ENCODE measurements around the gene HIBCH.

HIBCH gene

GRCh38 chr2:190188289-190188688, 131.3 kb downstream of the HIBCH start:
- DNase-seq (ENCODE audit: low spot score) = no peak

GRCh38 chr2:190186238-190186637, 133.4 kb downstream of the HIBCH start:
- no peak for DNase-seq (ENCODE audit: low spot score)

- no peak for DNase-seq (ENCODE audit: low spot score)
Observed at GRCh38 chr2:190185380-190185779, 134.2 kb downstream of the HIBCH start.

GRCh38 chr2:190184460-190184859, 135.2 kb downstream of the HIBCH start:
- DNase-seq (ENCODE audit: low spot score) = no peak

GRCh38 chr2:190183539-190183938, 136.1 kb downstream of the HIBCH start:
- DNase-seq (ENCODE audit: low spot score) = no peak

GRCh38 chr2:190182071-190182524, 137.5 kb downstream of the HIBCH start:
- DNase-seq (ENCODE audit: low spot score) = no peak

GRCh38 chr2:190181123-190181669, 138.4 kb downstream of the HIBCH start:
- DNase-seq (ENCODE audit: low spot score) = no peak

GRCh38 chr2:190180313-190181122, 139.1 kb downstream of the HIBCH start:
- DNase-seq (ENCODE audit: low spot score) = peak; percentile 27

GRCh38 chr2:190179754-190180312, 139.8 kb downstream of the HIBCH start:
- DNase-seq (ENCODE audit: low spot score) = no peak

- no peak for DNase-seq (ENCODE audit: low spot score)
Observed at GRCh38 chr2:190178066-190178722, 141.4 kb downstream of the HIBCH start.

GRCh38 chr2:190177249-190178040, 142.2 kb downstream of the HIBCH start:
- no peak for DNase-seq (ENCODE audit: low spot score)

GRCh38 chr2:190173392-190173791, 146.2 kb downstream of the HIBCH start:
- DNase-seq (ENCODE audit: low spot score) = no peak

GRCh38 chr2:190170673-190171072, 149.0 kb downstream of the HIBCH start:
- DNase-seq (ENCODE audit: low spot score) = no peak

- DNase-seq (ENCODE audit: low spot score) = no peak
Observed at GRCh38 chr2:190169221-190170072, 150.2 kb downstream of the HIBCH start.

GRCh38 chr2:190167702-190168101, 151.9 kb downstream of the HIBCH start:
- no peak for DNase-seq (ENCODE audit: low spot score)

GRCh38 chr2:190165491-190165890, 154.1 kb downstream of the HIBCH start:
- DNase-seq (ENCODE audit: low spot score) = no peak

- DNase-seq (ENCODE audit: low spot score) = no peak
Observed at GRCh38 chr2:190162851-190163250, 156.8 kb downstream of the HIBCH start.

- no peak for DNase-seq (ENCODE audit: low spot score)
Observed at GRCh38 chr2:190159453-190159852, 160.2 kb downstream of the HIBCH start.

- no peak for DNase-seq (ENCODE audit: low spot score)
Observed at GRCh38 chr2:190158798-190159434, 160.7 kb downstream of the HIBCH start.
